BJ (cell line): ENCODE data around the gene CTDSPL. TPM values are rescaled to one million over a fixed set of nuclear protein-coding genes. Genes with fewer than 3 reads are reported as not detected.

Experiments
- CTCF ChIA-PET: fragments of 350-600 bp; formaldehyde crosslinking; extraction: SDS; loops from one replicate; lab custom pipeline; 2021; ENCODE audit warnings: antibody characterized with exemption, inconsistent platforms; lab: Yijun Ruan, JAX
- POLR2A ChIA-PET: fragments of 300-600 bp; sonication (Branson Sonifier 250); formaldehyde crosslinking; extraction: SDS; loops from one replicate; lab custom pipeline; 2021; ENCODE audit warnings: antibody characterized with exemption; lab: Charles Lee
- DNase-seq: peaks from one replicate; pipeline ENCODE4 v3.0.0-alpha.2; 2011; ENCODE audit warnings: low read depth
- H3K27me3 ChIP-seq: 2 replicates; pipeline ENCODE4 v1.6.0; 2011; ENCODE audit warnings: low read length; ENCODE audit not compliant: control insufficient read depth, insufficient read depth
- H3K36me3 ChIP-seq: 2 replicates; pipeline ENCODE4 v1.5.1; 2011; ENCODE audit warnings: low read length; ENCODE audit not compliant: control insufficient read depth, insufficient read depth
- H3K4me3 ChIP-seq: 2 replicates; pipeline ENCODE4 v1.5.1; 2011; ENCODE audit warnings: low read depth, mild to moderate bottlenecking, control low read depth, low read length
- polyA plus RNA-seq: library from polyadenylated mRNA; depleted of rRNA; stranded (reverse); fragments of >200 nt; gene quantifications from 2 replicates; pipeline ENCODE4 v1.2.3, GENCODE V29; 2011
- TF ChIP-seq, protein P1 (sequence below): IDR thresholded peaks from 2 replicates; pipeline ENCODE4 v1.5.1; 2011; ENCODE audit warnings: low read depth, mild to moderate bottlenecking, control low read depth, inconsistent platforms, low read length, moderate library complexity; ENCODE audit not compliant: insufficient read depth

CTDSPL gene
- polyA plus RNA-seq, 1 experiment: 45.2 TPM

DNA sequence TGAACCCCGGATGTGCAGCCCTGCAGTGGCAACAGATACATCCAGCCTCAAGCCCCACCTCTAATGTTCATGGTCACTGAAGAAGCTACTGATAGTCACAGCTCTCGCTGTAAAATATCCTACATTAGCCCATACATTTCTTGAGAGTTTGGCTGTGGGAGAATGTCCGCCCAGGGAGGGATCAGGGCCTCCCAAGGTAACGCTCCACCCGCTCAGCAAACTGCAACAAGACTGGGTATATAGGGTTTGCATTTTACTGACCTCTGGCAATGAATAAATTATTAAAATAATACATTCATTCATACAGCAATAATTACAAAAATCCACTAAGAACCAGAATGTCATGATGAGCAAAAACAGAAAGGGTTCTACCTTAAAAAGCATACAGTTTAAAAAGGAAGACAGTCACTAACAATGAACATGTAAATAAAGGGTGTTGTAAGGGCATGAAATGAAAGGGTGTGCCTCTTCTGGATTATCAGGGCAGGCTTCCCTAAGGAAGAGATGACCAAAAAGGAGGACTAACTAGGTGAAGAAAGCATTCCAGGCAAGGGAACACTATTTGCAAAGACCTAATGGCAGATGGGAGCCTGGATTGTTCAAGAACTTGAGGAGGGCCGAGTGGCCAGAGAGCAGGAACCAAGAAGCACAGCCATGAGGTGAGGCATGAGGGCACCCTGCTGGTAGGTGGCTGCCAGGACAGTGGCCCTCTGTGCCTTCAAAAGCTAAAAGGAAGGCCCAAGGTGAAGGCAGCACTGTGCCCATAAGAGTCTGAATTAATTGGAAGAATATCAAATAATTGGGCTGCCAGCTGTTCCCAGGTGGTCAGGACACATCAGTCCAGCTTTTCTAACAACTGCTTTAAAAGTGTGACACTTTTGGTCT is 28.1 kb upstream of the CTDSPL start:
- Histone ChIP-seq H3K36me3 (no peaks in the 10 kb centered on the region), H3K27me3 (no peaks in the 10 kb centered on the region), H3K4me3 (no peak overlapping the region)
- no peak for DNase-seq
- ChIA-PET POLR2A (no interaction called here), CTCF (interaction anchor here (1.4 to 1.7 kb wide), 3 partner anchors 18 to 141 kb away, joined by 3 to 7 read pairs (median 5); no protein-coding TSS in a partner anchor)
- TF ChIP-seq, protein P1, sequence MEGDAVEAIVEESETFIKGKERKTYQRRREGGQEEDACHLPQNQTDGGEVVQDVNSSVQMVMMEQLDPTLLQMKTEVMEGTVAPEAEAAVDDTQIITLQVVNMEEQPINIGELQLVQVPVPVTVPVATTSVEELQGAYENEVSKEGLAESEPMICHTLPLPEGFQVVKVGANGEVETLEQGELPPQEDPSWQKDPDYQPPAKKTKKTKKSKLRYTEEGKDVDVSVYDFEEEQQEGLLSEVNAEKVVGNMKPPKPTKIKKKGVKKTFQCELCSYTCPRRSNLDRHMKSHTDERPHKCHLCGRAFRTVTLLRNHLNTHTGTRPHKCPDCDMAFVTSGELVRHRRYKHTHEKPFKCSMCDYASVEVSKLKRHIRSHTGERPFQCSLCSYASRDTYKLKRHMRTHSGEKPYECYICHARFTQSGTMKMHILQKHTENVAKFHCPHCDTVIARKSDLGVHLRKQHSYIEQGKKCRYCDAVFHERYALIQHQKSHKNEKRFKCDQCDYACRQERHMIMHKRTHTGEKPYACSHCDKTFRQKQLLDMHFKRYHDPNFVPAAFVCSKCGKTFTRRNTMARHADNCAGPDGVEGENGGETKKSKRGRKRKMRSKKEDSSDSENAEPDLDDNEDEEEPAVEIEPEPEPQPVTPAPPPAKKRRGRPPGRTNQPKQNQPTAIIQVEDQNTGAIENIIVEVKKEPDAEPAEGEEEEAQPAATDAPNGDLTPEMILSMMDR: no peak

DNA sequence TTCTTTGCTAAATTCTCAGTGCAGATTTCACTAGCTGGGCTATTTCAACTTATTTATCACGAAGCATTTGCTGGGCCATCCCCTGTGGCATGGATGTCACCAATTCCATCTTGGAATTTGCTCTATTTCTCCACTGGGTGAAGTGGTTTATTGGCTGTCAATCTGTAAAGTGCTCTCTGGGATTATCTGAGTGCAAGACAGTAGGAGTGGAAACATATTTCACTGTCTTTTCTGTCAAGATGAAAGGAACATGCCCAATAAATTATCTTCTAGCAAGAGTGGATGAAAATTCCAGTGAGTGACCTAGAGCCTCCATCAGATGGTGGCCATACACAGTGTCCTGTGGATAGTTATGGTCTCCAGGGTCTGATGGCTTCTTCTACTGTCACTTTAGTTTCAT is 25.1 kb upstream of the CTDSPL start:
- ChIA-PET POLR2A (no interaction called here), CTCF (interaction anchor here (0.6 to 0.8 kb wide), 2 partner anchors 160 to 507 kb away, joined by 3 read pairs; no protein-coding TSS in a partner anchor)
- no peak for DNase-seq
- TF ChIP-seq, protein P1: no peak
- H3K27me3 ChIP-seq: no peaks in the 10 kb centered on the region
- H3K4me3 ChIP-seq: no peak overlapping the region
- H3K36me3 ChIP-seq: 0 out of 2 replicates have a peak, but pooled peaks cover 1% of the 10 kb centered on the region

DNA sequence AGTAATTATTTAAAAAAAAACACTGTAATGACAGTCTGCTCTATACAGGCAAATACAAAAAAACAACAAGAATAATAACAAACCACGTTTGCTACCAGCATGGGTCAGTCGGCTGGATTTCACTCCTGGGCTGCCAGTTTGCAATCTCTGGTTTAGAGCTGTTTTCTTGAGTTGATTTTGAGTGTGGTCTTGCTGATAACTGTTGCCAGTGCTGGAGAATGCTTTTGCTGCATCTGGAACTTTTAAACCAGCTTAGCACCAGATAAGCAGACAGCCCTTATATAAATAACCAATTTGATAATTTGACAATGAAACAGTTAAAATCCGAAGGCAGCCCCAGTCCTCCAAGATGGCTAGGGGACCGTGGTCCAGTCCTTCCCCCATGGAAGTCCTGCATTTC is 14.0 kb upstream of the CTDSPL start:
- no peaks in the 10 kb centered on the region for H3K27me3 ChIP-seq
- no peaks in the 10 kb centered on the region for H3K36me3 ChIP-seq
- no peak for DNase-seq
- TF ChIP-seq, protein P1: no peak
- ChIA-PET CTCF (no interaction called here), POLR2A (no interaction called here)
- no peak overlapping the region for H3K4me3 ChIP-seq

DNA sequence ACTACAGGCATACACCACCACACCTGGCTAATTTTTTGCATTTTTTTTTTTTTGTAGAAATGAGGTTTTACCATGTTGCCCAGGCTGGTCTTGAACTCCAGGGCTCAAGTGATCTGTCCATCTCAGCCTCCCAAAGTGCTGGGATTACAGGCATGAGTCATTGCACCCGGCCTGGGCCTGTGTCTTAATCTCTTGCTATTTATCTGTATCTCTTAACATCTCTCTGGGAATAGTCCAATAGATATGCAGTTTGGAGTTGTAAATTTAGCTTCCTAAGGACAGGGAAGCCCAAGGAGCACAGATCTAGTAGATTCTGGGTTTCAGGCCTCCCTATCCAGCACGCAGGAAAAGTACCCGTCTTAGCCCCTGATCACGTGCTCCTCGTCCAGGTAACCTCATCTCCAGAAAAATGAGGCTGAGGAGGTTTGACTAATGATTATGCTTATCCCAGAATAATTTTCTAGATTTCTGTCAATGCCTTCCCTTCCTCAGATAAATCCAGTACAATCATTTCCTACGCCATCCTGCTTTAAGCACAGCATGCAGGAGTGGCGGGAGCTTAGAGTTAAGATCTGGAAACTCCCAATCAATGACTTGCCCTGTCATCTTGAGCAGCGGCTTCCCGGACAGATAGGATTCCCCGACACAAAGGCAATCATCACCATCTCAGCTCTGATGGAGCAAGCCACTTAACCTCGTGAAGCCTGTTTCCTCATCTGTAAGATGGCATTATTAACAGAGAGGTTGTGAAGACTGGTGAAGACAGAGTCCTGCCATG is 12.3 kb upstream of the CTDSPL start:
- Histone ChIP-seq H3K4me3 (no peak overlapping the region), H3K36me3 (no peaks in the 10 kb centered on the region), H3K27me3 (no peaks in the 10 kb centered on the region)
- no peak for DNase-seq
- POLR2A ChIA-PET: interaction anchor here (0.6 kb wide), 1 partner anchor 71 kb away, joined by 3 read pairs; no protein-coding TSS in a partner anchor
- CTCF ChIA-PET: interaction anchor here (1.2 kb wide), 1 partner anchor 9 kb away, joined by 4 read pairs; no protein-coding TSS in a partner anchor
- TF ChIP-seq, protein P1: no peak

DNA sequence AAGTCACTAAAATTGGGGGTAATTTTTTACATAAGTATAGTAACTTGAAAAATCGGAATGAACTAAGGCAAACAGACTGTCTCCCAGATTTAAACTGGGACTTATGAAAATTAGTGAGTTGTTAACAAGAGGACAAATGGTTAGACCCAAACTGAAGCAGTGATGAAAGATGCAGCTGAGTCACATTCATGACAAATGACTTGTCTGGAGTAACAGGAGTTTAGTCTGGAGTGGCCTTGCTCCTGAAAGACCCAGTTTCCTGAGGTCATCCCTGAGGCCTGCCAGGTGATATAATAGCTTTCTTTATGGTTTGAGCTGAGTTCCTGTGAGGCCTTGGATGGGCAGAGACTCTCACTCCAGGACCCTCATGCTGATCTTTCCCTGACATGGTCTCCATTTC is 9.6 kb upstream of the CTDSPL start:
- ChIA-PET CTCF (interaction anchor here (8.2 kb wide), 1 partner anchor 151 kb away, joined by 66 read pairs; no protein-coding TSS in a partner anchor), POLR2A (no interaction called here)
- TF ChIP-seq, protein P1: no peak
- DNase-seq: no peak
- Histone ChIP-seq H3K4me3 (no peak overlapping the region), H3K27me3 (no peaks in the 10 kb centered on the region), H3K36me3 (no peaks in the 10 kb centered on the region)
